ENCODE results near the gene GDI1. TPM values are rescaled to one million over a fixed set of nuclear protein-coding genes. Genes with fewer than 3 reads are reported as not detected.
"Not testable (repeated sequence)": the region's sequence is repeated elsewhere in the genome, so short reads cannot be mapped to it uniquely, and the experiment has no call there.

Gene GDI1
- polyA plus RNA-seq (2013, experiment 1 of 2): 109 TPM
- polyA plus RNA-seq (2013, experiment 2 of 2): 102 TPM

GRCh38 chrX:154436983-154437752, at the start of gene GDI1:
GDI1 (plus strand) TSS chrX:154437154; CDS start chrX:154437255, 101 bp downstream.
- peak within 1 kb of the TSS; percentile 72 for H4K8ac ChIP-seq (ENCODE audit: low read length)
- peak within 1 kb of the TSS; percentile 100 for H2BK120ac ChIP-seq (ENCODE audit: low read depth, low read length)
- DNase-seq: peak; percentile 62
- WGBS: 2% methylated on average over 17 of the region's 93 CpGs
- peak within 1 kb of the TSS in 1 of 2 experiments; percentile 84 for H3K23ac ChIP-seq (ENCODE audit: low read length in 2 of 2)
- peak within 1 kb of the TSS; percentile 69 for H2AK5ac ChIP-seq (ENCODE audit: low read length, severe bottlenecking)
- H2AFZ ChIP-seq (ENCODE audit: low read depth, low read length): no peak within 1 kb of the TSS
- peak within 1 kb of the TSS in 1 of 2 experiments; percentile 31 for H2BK12ac ChIP-seq (ENCODE audit: low read length in 2 of 2)
- H3K4me2 ChIP-seq (ENCODE audit: low read length, poor library complexity, severe bottlenecking): peak within 1 kb of the TSS; percentile 78
- peak within 1 kb of the TSS; percentile 43 for H3K27ac ChIP-seq (ENCODE audit: low read length, poor library complexity, severe bottlenecking)
- no peaks in the 10 kb centered on the region for H3K27me3 ChIP-seq (ENCODE audit: control insufficient read depth in 1 of 2, insufficient read depth in 1 of 2, low read length in 2 of 2)
- H3K14ac ChIP-seq (ENCODE audit: low read length in 2 of 2): peak within 1 kb of the TSS in 1 of 2 experiments; percentile 98
- H3K9ac ChIP-seq (ENCODE audit: low read length): peak within 1 kb of the TSS; percentile 82
- H3K36me3 ChIP-seq (ENCODE audit: control insufficient read depth in 1 of 2, insufficient read depth in 2 of 2, low read depth in 1 of 2, low read length in 2 of 2): peaks cover 44 to 74% of the 10 kb centered on the region in 2 experiments
- peak within 1 kb of the TSS; percentile 69 for H2BK15ac ChIP-seq (ENCODE audit: low read depth, poor library complexity, severe bottlenecking)
- H2BK5ac ChIP-seq (ENCODE audit: low read depth, low read length, poor library complexity, severe bottlenecking): peak within 1 kb of the TSS; percentile 99
- H3K79me1 ChIP-seq (replicated peaks; ENCODE audit: low read length, poor library complexity, severe bottlenecking): peaks cover 5% of the 10 kb centered on the region
- peak within 1 kb of the TSS; percentile 86 to 97 for H3K18ac ChIP-seq (ENCODE audit: low read depth in 1 of 2, low read length in 2 of 2)
- H3K9me3 ChIP-seq (ENCODE audit: control insufficient read depth, low read length): no peaks in the 10 kb centered on the region
- H3K4ac ChIP-seq (ENCODE audit: low read depth in 1 of 2, low read length in 2 of 2): peak within 1 kb of the TSS; percentile 51 to 92
- peak within 1 kb of the TSS; percentile 78 to 83 for H3K4me3 ChIP-seq (ENCODE audit: insufficient read depth in 1 of 2, low read depth in 1 of 2, low read length in 2 of 2)
- H4K91ac ChIP-seq (ENCODE audit: low read length): peak within 1 kb of the TSS; percentile 95
- peaks cover 21% of the 10 kb centered on the region for H3K4me1 ChIP-seq (ENCODE audit: control insufficient read depth, insufficient read depth, low read depth, low read length)

- H2BK120ac ChIP-seq (ENCODE audit: low read depth, low read length); H2BK12ac ChIP-seq (ENCODE audit: low read length in 2 of 2); H3K36me3 ChIP-seq (ENCODE audit: control insufficient read depth in 1 of 2, insufficient read depth in 2 of 2, low read depth in 1 of 2, low read length in 2 of 2); H3K27me3 ChIP-seq (ENCODE audit: control insufficient read depth in 1 of 2, insufficient read depth in 1 of 2, low read length in 2 of 2); H3K4me2 ChIP-seq (ENCODE audit: low read length, poor library complexity, severe bottlenecking); H3K9ac ChIP-seq (ENCODE audit: low read length); H3K79me1 ChIP-seq (replicated peaks; ENCODE audit: low read length, poor library complexity, severe bottlenecking); H3K4me1 ChIP-seq (ENCODE audit: control insufficient read depth, insufficient read depth, low read depth, low read length); H3K4me3 ChIP-seq (ENCODE audit: insufficient read depth in 1 of 2, low read depth in 1 of 2, low read length in 2 of 2); DNase-seq; H2AFZ ChIP-seq (ENCODE audit: low read depth, low read length); H3K18ac ChIP-seq (ENCODE audit: low read depth in 1 of 2, low read length in 2 of 2); H4K8ac ChIP-seq (ENCODE audit: low read length); H4K91ac ChIP-seq (ENCODE audit: low read length); H2BK5ac ChIP-seq (ENCODE audit: low read depth, low read length, poor library complexity, severe bottlenecking); H3K14ac ChIP-seq (ENCODE audit: low read length in 2 of 2); H2BK15ac ChIP-seq (ENCODE audit: low read depth, poor library complexity, severe bottlenecking); H3K23ac ChIP-seq (ENCODE audit: low read length in 2 of 2); H2AK5ac ChIP-seq (ENCODE audit: low read length, severe bottlenecking); H3K4ac ChIP-seq (ENCODE audit: low read depth in 1 of 2, low read length in 2 of 2); H3K9me3 ChIP-seq (ENCODE audit: control insufficient read depth, low read length); H3K27ac ChIP-seq (ENCODE audit: low read length, poor library complexity, severe bottlenecking): not testable (repeated sequence)
- WGBS: no CpG with 5 or more reads among the region's 20 CpGs
Observed at GRCh38 chrX:154388094-154388493, 48.9 kb upstream of the GDI1 start.

GRCh38 chrX:154388649-154389048, 48.3 kb upstream of the GDI1 start:
- not testable (repeated sequence) for H2BK5ac ChIP-seq (ENCODE audit: low read depth, low read length, poor library complexity, severe bottlenecking); DNase-seq; H2BK12ac ChIP-seq (ENCODE audit: low read length in 2 of 2); H2AFZ ChIP-seq (ENCODE audit: low read depth, low read length); H3K4me3 ChIP-seq (ENCODE audit: insufficient read depth in 1 of 2, low read depth in 1 of 2, low read length in 2 of 2); H3K79me1 ChIP-seq (replicated peaks; ENCODE audit: low read length, poor library complexity, severe bottlenecking); H3K9ac ChIP-seq (ENCODE audit: low read length); H2BK120ac ChIP-seq (ENCODE audit: low read depth, low read length); H3K27ac ChIP-seq (ENCODE audit: low read length, poor library complexity, severe bottlenecking); H3K23ac ChIP-seq (ENCODE audit: low read length in 2 of 2); H3K27me3 ChIP-seq (ENCODE audit: control insufficient read depth in 1 of 2, insufficient read depth in 1 of 2, low read length in 2 of 2); H2AK5ac ChIP-seq (ENCODE audit: low read length, severe bottlenecking); H3K9me3 ChIP-seq (ENCODE audit: control insufficient read depth, low read length); H3K14ac ChIP-seq (ENCODE audit: low read length in 2 of 2); H3K36me3 ChIP-seq (ENCODE audit: control insufficient read depth in 1 of 2, insufficient read depth in 2 of 2, low read depth in 1 of 2, low read length in 2 of 2); H3K4me2 ChIP-seq (ENCODE audit: low read length, poor library complexity, severe bottlenecking); H3K4me1 ChIP-seq (ENCODE audit: control insufficient read depth, insufficient read depth, low read depth, low read length); H4K8ac ChIP-seq (ENCODE audit: low read length); H2BK15ac ChIP-seq (ENCODE audit: low read depth, poor library complexity, severe bottlenecking); H3K4ac ChIP-seq (ENCODE audit: low read depth in 1 of 2, low read length in 2 of 2); H4K91ac ChIP-seq (ENCODE audit: low read length); H3K18ac ChIP-seq (ENCODE audit: low read depth in 1 of 2, low read length in 2 of 2)
- no CpG with 5 or more reads among the region's 16 CpGs for WGBS

DNA sequence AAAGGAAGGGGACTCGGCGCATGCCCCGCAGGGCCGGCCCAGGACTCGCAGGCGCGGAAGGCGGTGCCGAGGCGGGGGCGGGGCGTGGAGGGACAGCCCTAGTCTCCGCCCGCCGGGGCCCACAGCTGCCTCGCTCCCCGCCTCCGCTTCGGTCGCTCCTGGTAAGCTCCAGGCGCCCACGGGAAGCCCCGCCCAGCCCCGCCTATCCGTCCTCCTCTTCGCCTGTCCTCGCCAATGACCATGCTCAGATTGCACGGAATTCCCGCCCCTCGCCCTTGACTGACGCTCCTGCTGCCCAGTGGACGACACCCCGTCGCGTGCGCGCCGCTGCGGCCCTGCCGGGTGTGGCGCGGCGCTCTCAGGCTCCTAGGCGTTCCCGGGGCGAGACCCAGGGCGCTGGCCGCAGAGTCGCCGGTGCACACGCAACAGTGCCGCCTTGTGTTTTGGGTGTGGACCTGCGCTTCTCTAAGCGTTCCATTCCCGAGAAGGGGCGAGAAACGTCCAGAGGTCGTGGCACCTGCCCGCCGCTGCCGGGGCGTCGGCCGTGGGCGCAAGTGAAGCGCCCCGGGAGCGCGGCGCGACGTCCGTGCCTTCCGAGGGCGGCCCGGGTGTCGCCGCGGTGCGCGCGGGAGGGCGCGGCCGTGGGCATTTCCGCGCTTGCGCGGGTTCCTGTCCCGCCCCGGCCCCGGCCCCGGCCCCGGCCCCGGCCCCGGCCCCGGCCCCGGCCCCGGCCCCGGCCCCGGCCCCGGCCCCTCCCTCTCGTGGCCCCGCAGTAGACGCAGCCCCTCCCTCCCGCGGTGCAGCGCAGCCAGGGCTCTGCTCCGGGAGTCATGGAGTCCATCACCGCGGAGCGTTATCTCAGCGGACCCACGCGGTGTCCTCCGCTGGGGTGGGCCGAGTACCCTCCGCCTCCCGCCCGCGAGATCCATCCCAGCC, 46.9 kb upstream of the GDI1 start:
- not testable (repeated sequence) for H3K18ac ChIP-seq (ENCODE audit: low read depth in 1 of 2, low read length in 2 of 2); H2BK120ac ChIP-seq (ENCODE audit: low read depth, low read length); H3K9me3 ChIP-seq (ENCODE audit: control insufficient read depth, low read length); H3K79me1 ChIP-seq (replicated peaks; ENCODE audit: low read length, poor library complexity, severe bottlenecking); H3K4me2 ChIP-seq (ENCODE audit: low read length, poor library complexity, severe bottlenecking); H4K8ac ChIP-seq (ENCODE audit: low read length); DNase-seq; H3K4me3 ChIP-seq (ENCODE audit: insufficient read depth in 1 of 2, low read depth in 1 of 2, low read length in 2 of 2); H3K27me3 ChIP-seq (ENCODE audit: control insufficient read depth in 1 of 2, insufficient read depth in 1 of 2, low read length in 2 of 2); H2AK5ac ChIP-seq (ENCODE audit: low read length, severe bottlenecking); H3K9ac ChIP-seq (ENCODE audit: low read length); H3K36me3 ChIP-seq (ENCODE audit: control insufficient read depth in 1 of 2, insufficient read depth in 2 of 2, low read depth in 1 of 2, low read length in 2 of 2); H2BK15ac ChIP-seq (ENCODE audit: low read depth, poor library complexity, severe bottlenecking); H2BK12ac ChIP-seq (ENCODE audit: low read length in 2 of 2); H2AFZ ChIP-seq (ENCODE audit: low read depth, low read length); H3K4me1 ChIP-seq (ENCODE audit: control insufficient read depth, insufficient read depth, low read depth, low read length); H3K23ac ChIP-seq (ENCODE audit: low read length in 2 of 2); H3K27ac ChIP-seq (ENCODE audit: low read length, poor library complexity, severe bottlenecking); H4K91ac ChIP-seq (ENCODE audit: low read length); H3K14ac ChIP-seq (ENCODE audit: low read length in 2 of 2); H3K4ac ChIP-seq (ENCODE audit: low read depth in 1 of 2, low read length in 2 of 2); H2BK5ac ChIP-seq (ENCODE audit: low read depth, low read length, poor library complexity, severe bottlenecking)
- WGBS: no CpG with 5 or more reads among the region's 121 CpGs

All from mesenchymal stem cell (in vitro differentiated cells and primary cell).